Activated T-cell treated with anti-CD3 and anti-CD28 coated beads for 24 hours (primary cell): ENCODE measurements around the gene FTSJ3.

Experiments
- DNase-seq: peaks from one replicate; pipeline ENCODE4 v3.0.0-alpha.2; 2020; ENCODE audit warnings: low read depth

Gene FTSJ3

GRCh38 chr17:63842540-63843386 lies 15.3 kb upstream of the FTSJ3 start, which contains the start of gene SMARCD2:
Gene SMARCD2, minus strand, starts transcription at chr17:63842685. Its CDS starts 11 bp downstream, at chr17:63842674.
- DNase-seq, result peak; percentile 99

DNA sequence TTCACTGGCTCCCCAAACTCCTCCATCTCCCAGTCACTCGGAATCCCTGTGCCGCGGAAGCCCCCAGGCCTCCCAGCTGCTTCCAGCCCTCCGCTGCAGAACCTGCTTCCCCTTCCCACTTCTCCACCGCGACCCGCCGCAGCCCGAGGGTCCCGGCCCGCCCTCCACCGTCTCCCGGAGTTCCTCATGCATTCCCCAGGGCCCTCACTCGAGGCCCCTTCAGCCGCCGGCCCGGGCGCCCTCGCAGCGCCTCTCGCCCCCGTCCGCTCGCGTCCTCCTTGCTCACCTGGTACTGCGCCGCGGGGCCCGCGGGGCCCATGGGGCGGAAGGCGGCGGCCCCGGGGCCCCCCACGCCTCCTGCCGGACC lies 14.7 kb upstream of the FTSJ3 start:
- DNase-seq, result no peak

- DNase-seq, result no peak
These were observed 14.1 kb upstream of the FTSJ3 start for GRCh38 chr17:63841350-63842172.

DNA sequence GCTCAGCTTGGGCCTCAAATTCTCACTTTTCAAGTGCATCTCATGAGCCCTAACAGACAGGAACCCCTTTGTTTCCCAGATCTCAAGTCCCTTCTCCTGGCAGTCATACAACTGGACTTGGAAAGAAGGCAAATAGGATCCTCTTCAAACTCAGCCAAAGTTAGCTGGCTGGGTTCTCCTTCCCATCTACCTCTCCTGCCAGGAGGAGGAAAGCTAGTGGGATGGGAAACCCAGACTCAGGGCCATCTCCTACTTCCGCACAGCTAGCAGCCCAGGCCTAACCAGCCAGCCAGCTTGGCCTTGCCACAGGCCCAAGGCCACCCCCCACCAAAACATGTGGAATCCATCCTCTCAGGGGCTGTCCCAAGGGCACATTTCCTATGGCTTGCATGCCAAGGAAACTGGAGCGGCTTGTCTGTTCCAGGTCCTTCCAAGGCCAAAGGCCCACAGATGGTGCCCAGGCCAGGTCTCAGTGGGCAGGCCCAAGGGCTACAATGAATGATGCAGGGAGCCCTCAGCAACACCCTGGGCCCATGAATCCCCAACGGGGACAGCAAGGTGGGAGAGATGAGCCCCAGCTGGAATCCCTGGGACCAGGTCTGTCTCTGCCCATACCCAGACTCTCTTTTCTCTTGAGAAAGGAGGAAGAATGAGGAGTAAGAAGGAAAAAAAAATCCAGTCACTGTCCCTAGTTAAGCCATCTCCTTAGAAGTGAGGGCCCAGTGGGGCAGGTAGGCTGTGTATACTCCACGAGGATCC lies 13.3 kb upstream of the FTSJ3 start:
- no peak for DNase-seq

DNA sequence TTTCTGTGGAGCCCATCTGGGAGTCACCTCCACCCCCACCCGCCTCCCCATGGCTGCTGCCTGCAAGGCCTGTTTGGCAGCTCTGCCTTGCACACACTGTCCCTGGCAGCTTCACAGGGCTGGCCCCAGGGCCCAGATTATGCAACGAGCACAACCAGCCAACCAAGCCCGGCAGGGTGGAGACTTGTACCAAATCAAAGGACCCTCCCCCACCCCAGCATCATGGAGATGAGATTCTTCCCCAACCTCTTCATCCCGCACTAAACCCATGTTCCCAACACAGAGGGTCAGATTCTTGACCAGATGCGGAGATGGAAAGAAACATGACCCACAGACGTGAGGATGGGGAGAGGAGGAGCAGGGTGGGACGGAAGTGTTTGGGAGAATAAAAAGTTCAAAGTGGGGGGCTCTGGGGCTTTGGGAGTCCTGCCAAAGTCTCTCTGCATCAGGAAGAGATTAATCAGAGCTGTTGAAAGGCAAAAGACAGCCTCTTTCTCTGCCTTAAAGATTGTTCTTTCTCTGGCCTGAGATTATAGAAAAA lies 11.2 kb upstream of the FTSJ3 start:
- no peak for DNase-seq

DNA sequence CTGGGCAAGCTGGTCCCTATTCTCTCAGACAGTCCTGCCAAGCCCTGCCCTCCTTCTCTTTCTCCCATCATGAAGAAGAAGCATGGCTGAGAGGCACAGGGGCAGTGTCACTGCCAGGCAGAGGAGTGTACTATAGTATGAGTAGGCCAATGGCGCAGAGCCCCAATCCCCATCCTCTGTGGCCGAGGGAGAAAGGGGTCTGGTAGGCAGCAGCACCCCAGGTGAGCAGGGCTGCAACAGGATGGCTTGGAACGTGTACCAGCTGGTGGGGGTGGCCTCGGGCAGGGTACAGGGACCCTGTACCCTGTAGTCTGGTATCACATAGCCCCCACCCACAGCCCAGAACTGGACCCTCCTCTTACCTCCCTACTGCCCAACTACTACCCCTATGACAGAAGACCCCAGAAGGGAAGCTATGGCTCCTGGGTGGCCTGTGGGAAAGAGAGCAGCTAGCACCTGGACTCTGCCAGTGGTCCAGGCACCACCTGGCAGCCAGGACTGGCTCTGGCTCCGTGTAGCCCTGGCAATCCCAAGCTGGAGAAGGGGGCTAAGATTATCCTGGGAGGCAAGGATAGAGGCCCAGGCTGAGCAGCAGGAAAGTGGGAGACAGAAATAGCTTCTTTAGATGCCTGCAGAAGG lies 10.6 kb upstream of the FTSJ3 start:
- no peak for DNase-seq

- DNase-seq, result no peak
These were observed 10.0 kb upstream of the FTSJ3 start for GRCh38 chr17:63837480-63837879.

DNA sequence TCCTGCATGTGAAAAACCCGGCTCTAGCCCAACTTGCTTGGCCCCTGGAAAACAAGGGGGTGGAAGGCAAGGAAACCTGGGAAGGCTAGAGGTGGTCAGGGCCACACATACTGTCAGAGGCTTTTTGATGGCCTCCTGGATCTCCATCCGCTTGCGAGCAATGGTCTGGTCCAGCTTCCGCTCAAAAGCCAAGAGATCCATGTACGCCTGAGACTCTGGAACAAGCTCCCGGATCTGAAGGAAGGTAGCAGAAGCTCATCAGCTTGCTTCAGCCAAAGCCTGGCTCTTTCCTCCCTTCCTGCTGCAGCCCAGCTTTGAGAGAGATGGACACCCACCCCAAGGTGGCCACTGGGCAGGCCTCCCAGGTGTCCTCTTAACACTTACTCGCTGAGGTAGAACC lies 9.3 kb upstream of the FTSJ3 start:
- DNase-seq, result no peak

DNA sequence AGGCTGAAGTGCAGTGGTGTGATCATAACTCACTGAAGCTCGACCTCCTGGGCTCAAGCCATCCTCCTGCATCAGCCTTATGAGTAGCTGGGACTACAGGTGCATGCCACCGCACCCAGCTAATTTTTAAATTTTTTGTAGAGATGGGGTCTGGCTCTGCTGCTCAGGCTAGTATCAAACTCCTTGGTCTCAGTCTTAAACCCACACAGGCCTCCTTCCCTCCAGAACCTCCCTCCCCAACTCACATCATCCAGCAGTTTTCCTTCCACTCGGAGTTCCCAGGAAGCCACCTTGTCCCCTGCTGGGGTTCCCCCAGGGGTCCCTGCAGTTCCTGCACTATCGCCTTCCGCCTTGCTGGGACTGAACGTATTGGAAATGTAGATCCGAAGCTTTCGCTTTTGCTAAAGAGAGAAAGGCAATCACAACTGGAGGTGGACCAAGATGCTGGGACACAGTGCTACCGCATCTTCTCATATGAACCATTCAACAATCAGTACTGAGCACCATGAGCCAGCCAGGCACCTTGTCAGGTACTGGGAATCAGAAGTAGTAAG lies 7.8 kb upstream of the FTSJ3 start:
- no peak for DNase-seq

DNA sequence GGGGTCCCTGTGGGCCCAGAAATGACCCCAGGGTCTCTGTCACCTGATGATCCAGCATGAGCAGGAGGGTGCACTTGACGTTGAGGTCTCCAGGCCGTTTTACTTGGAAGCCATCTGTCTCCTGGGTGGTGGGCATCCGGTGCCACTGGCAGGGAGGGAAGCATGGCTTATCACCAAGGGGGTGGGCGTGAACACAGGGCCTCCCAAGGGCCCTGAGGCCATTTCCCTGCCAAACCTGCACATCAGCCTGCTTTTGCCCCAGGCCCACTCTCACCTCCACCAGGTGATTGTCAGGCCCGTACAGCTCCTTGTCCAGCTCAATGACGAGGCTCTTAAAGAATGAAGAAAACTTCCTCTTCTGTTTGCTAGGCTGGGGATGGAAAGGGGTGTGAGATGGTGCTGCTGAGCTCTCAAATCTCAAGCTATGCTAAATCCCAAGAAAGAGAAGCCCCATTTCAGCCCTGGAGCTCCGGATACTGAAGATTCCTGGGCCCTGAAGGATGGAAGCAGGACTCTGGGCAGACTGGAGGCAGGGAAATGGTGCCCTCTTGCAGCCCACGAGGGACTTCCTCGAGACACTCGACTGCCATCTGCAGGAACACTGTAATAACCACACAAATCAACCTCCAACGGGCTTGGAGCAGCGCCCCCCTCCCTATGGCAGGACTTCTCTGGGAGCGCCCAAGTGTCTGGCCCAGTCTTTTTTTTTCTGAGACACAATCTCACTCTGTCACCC lies 7.1 kb upstream of the FTSJ3 start:
- DNase-seq, result peak; percentile 38

- no peak for DNase-seq
These were observed 6.4 kb upstream of the FTSJ3 start for GRCh38 chr17:63833741-63834373.

DNA sequence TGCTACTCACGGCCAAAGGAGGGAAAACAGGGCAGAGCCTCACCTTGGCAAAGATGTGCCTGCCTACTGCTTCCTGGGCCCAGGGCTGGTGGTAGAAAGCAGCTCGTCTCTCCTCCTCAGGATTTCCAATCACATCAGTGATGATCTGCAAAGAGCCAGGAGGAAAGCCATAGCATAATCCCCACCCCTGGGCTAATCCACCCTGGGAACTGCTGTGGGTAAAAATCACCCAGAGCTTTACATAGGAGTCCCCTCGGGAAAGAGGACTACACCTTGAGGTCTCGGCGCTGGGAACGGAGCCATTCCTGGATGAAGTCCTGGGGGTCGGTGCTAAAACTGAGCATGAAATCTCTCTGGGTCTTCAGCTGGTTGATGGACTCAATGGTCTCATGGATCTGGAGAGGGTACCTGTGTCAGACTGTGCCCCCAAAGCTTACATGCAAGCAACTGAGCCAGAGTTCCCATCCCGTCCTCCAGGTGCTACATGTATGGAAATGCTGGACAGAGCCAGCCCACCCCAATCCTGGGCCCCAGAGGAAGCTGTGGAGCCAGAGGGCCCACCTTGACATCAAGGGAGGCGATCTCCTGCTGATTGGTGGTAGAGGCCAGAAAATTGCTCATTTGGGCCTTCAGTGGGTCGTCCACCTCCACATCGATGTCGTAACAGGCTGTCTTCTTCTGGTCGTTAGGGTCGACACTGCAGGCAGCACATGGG lies 5.7 kb upstream of the FTSJ3 start:
- DNase-seq, result no peak

- no peak for DNase-seq
These were observed 5.0 kb upstream of the FTSJ3 start for GRCh38 chr17:63832455-63832854.

DNA sequence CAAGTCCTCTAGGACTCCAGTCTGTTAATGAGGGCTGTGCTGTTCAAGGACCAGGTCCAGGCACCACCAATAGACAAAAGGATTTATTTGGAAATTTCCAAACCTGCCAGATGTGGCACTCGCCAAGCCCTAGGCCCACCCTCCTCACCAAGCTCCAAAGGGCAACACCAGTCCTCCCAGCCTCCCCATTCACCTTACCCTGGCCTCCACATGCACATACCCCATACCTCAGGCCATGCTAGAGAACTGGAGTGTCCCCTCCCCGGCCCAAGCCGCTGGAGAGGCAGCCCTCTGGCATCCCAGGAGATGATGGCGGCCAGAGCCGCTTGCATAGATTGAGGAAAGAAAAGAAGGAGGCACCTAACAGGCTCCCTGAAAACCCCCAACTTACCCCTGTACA lies 4.6 kb upstream of the FTSJ3 start:
- DNase-seq, result no peak

- no peak for DNase-seq
These were observed 4.0 kb upstream of the FTSJ3 start for GRCh38 chr17:63831505-63831904.

DNA sequence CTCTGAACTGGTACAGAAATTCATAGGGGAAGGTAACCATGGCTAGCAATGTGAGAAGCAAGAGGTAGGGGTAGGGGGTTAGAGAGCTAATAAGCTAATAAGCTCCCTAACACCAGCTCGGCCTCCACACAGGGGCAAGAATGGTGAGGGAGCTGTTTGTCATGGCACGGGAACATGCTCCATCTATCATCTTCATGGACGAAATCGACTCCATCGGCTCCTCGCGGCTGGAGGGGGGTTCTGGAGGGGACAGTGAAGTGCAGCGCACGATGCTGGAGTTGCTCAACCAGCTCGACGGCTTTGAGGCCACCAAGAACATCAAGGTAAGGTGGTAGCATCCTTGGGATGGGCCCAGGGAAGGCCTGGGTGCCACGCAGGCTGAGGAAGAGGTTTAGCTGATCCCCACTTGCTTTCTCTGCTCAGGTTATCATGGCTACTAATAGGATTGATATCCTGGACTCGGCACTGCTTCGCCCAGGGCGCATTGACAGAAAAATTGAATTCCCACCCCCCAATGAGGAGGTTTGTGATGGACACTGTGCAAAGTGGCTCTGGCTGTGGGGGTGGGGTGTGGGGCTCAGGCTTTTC lies 3.5 kb upstream of the FTSJ3 start:
- DNase-seq, result no peak

GRCh38 chr17:63830278-63830677 lies 2.8 kb upstream of the FTSJ3 start:
- no peak for DNase-seq

DNA sequence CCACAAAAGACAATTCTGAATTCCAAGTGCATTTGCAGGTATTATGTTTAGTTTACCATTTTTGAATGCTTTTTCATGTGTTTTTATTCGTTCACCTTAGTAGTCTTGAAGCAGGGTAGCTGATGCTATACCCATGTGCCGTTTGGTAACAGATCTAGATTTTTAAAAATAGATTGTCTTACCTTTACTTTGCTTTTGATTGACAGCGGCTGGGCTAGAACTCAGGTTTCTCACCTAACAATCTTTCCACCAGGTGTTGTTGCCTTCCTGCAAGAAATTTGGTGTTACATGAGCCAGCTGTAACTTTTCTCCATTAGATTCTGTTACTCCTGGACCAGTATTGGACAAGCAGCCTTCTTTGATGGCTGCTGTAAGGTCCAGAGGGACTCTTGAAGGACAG lies 1.5 kb upstream of the FTSJ3 start:
- no peak for DNase-seq

GRCh38 chr17:63827801-63828221 lies 348 bp upstream of the FTSJ3 start:
- DNase-seq, result no peak
